Measurements from ENCODE around the gene TRIM62.

- TF ChIP-seq CTCF (IDR thresholded peaks at IDR 0.05; ENCODE audit: low read depth, low read length, missing input control) (no peak), RAD21 (IDR thresholded peaks at IDR 0.05) (no peak), EGR1 (IDR thresholded peaks at IDR 0.05; ENCODE audit: low read depth in 2 of 2) (no peak)
- TF ChIP-seq, protein P1, sequence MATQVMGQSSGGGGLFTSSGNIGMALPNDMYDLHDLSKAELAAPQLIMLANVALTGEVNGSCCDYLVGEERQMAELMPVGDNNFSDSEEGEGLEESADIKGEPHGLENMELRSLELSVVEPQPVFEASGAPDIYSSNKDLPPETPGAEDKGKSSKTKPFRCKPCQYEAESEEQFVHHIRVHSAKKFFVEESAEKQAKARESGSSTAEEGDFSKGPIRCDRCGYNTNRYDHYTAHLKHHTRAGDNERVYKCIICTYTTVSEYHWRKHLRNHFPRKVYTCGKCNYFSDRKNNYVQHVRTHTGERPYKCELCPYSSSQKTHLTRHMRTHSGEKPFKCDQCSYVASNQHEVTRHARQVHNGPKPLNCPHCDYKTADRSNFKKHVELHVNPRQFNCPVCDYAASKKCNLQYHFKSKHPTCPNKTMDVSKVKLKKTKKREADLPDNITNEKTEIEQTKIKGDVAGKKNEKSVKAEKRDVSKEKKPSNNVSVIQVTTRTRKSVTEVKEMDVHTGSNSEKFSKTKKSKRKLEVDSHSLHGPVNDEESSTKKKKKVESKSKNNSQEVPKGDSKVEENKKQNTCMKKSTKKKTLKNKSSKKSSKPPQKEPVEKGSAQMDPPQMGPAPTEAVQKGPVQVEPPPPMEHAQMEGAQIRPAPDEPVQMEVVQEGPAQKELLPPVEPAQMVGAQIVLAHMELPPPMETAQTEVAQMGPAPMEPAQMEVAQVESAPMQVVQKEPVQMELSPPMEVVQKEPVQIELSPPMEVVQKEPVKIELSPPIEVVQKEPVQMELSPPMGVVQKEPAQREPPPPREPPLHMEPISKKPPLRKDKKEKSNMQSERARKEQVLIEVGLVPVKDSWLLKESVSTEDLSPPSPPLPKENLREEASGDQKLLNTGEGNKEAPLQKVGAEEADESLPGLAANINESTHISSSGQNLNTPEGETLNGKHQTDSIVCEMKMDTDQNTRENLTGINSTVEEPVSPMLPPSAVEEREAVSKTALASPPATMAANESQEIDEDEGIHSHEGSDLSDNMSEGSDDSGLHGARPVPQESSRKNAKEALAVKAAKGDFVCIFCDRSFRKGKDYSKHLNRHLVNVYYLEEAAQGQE (IDR thresholded peaks at IDR 0.05): no peak
These were observed 25.8 kb downstream of the TRIM62 start for GRCh38 chr1:33155877-33156538.
